ENCODE data around the gene RRP8. TPM values are rescaled to one million over a fixed set of nuclear protein-coding genes. Genes with fewer than 3 reads are reported as not detected.

Gene RRP8
- total and polyA plus RNA-seq, 2 donors (not counting 1 experiment from before 2014, with no cell fraction given) = 12.1 to 13.2 TPM

GRCh38 chr11:6612213-6613041 lies 9.0 kb upstream of the RRP8 start, which contains the start of gene TAF10:
Gene TAF10 (minus strand): TSS chr11:6612216. CDS start chr11:6612189, 27 bp downstream.
- peak within 1 kb of the TSS; percentile 51 for H2AFZ ChIP-seq (ENCODE audit: low read length)
- H3K36me3 ChIP-seq (ENCODE audit: control insufficient read depth, insufficient read depth, low read length) = peaks cover 37% of the 10 kb centered on the region

GRCh38 chr11:6611963-6612212 lies 8.5 kb upstream of the RRP8 start:
- Histone ChIP-seq H3K9me3 (ENCODE audit: control insufficient read depth, insufficient read depth, low read depth, low read length) (no peaks in the 10 kb centered on the region), H3K4me3 (replicated peaks in 1 of 4; ENCODE audit: control extremely low read depth in 1 of 4, insufficient read depth in 1 of 4, low read depth in 3 of 4, low read length in 4 of 4) (peak overlapping the region; percentile 30 to 83 (median 72)), H3K27ac (ENCODE audit: insufficient read depth, low read length) (peak overlapping the region; percentile 82), H3K4me2 (ENCODE audit: extremely low read depth, insufficient read depth, low read length) (peak overlapping the region; percentile 76), H3K9ac (ENCODE audit: insufficient read depth, low read length) (peak overlapping the region; percentile 79), H3K4me1 (ENCODE audit: control insufficient read depth, extremely low read depth, insufficient read depth, low read length) (peaks cover 22% of the 10 kb centered on the region), H2AFZ (ENCODE audit: low read length) (no peak overlapping the region), H3K36me3 (ENCODE audit: control insufficient read depth, insufficient read depth, low read length) (peaks cover 37% of the 10 kb centered on the region), H3K27me3 (ENCODE audit: control insufficient read depth, insufficient read depth, low read length) (no peaks in the 10 kb centered on the region), H4K20me1 (ENCODE audit: control insufficient read depth, extremely low read depth, insufficient read depth, low read length) (no peaks in the 10 kb centered on the region), H3K79me2 (ENCODE audit: control insufficient read depth, insufficient read depth, low read length) (peaks cover 44% of the 10 kb centered on the region)
- TF ChIP-seq CTCF (conservative IDR thresholded peaks at IDR 0.05 in 1 of 2, IDR thresholded peaks at IDR 0.05 in 1 of 2; ENCODE audit: low read depth in 1 of 2, low read length in 2 of 2) = no peak
- TF ChIP-seq EZH2 (IDR thresholded peaks at IDR 0.05; ENCODE audit: low read length, missing control alignments) = no peak
- no peak for DNase-seq (ENCODE audit: low read depth in 2 of 2)

More at GRCh38 chr11:6612213-6613041, 9.0 kb upstream of the RRP8 start, which contains the start of gene TAF10:
- Histone ChIP-seq H3K79me2 (ENCODE audit: control insufficient read depth, insufficient read depth, low read length) (peaks cover 47% of the 10 kb centered on the region), H3K4me1 (ENCODE audit: control insufficient read depth, extremely low read depth, insufficient read depth, low read length) (peaks cover 22% of the 10 kb centered on the region), H3K9me3 (ENCODE audit: control insufficient read depth, insufficient read depth, low read depth, low read length) (no peaks in the 10 kb centered on the region), H3K4me3 (replicated peaks in 1 of 4; ENCODE audit: control extremely low read depth in 1 of 4, insufficient read depth in 1 of 4, low read depth in 3 of 4, low read length in 4 of 4) (peak within 1 kb of the TSS; percentile 49 to 83 (median 72)), H4K20me1 (ENCODE audit: control insufficient read depth, extremely low read depth, insufficient read depth, low read length) (no peaks in the 10 kb centered on the region), H3K4me2 (ENCODE audit: extremely low read depth, insufficient read depth, low read length) (peak within 1 kb of the TSS; percentile 97), H3K27me3 (ENCODE audit: control insufficient read depth, insufficient read depth, low read length) (no peaks in the 10 kb centered on the region), H3K9ac (ENCODE audit: insufficient read depth, low read length) (peak within 1 kb of the TSS; percentile 79), H3K27ac (ENCODE audit: insufficient read depth, low read length) (peak within 1 kb of the TSS; percentile 93)
- TF ChIP-seq EZH2 (IDR thresholded peaks at IDR 0.05; ENCODE audit: low read length, missing control alignments) (no peak), CTCF (conservative IDR thresholded peaks at IDR 0.05 in 1 of 2, IDR thresholded peaks at IDR 0.05 in 1 of 2; ENCODE audit: low read depth in 1 of 2, low read length in 2 of 2) (peak; percentile 31 to 49)
- peak; percentile 95 to 96 for DNase-seq (ENCODE audit: low read depth in 2 of 2)

- H3K4me1 ChIP-seq (ENCODE audit: control insufficient read depth, extremely low read depth, insufficient read depth, low read length) = peaks cover 25% of the 10 kb centered on the region
- DNase-seq (ENCODE audit: low read depth in 2 of 2) = peak; percentile 28 to 44
- H2AFZ ChIP-seq (ENCODE audit: low read length) = no peak overlapping the region
- peak overlapping the region; percentile 79 for H3K9ac ChIP-seq (ENCODE audit: insufficient read depth, low read length)
- peaks cover 34% of the 10 kb centered on the region for H3K36me3 ChIP-seq (ENCODE audit: control insufficient read depth, insufficient read depth, low read length)
- peak overlapping the region; percentile 30 to 83 (median 72) for H3K4me3 ChIP-seq (replicated peaks in 1 of 4; ENCODE audit: control extremely low read depth in 1 of 4, insufficient read depth in 1 of 4, low read depth in 3 of 4, low read length in 4 of 4)
- no peaks in the 10 kb centered on the region for H3K9me3 ChIP-seq (ENCODE audit: control insufficient read depth, insufficient read depth, low read depth, low read length)
- no peak for TF ChIP-seq EZH2 (IDR thresholded peaks at IDR 0.05; ENCODE audit: low read length, missing control alignments)
- no peak for TF ChIP-seq CTCF (conservative IDR thresholded peaks at IDR 0.05 in 1 of 2, IDR thresholded peaks at IDR 0.05 in 1 of 2; ENCODE audit: low read depth in 1 of 2, low read length in 2 of 2)
- peak overlapping the region; percentile 82 for H3K27ac ChIP-seq (ENCODE audit: insufficient read depth, low read length)
- peaks cover 47% of the 10 kb centered on the region for H3K79me2 ChIP-seq (ENCODE audit: control insufficient read depth, insufficient read depth, low read length)
- H3K27me3 ChIP-seq (ENCODE audit: control insufficient read depth, insufficient read depth, low read length) = no peaks in the 10 kb centered on the region
- no peaks in the 10 kb centered on the region for H4K20me1 ChIP-seq (ENCODE audit: control insufficient read depth, extremely low read depth, insufficient read depth, low read length)
- peak overlapping the region; percentile 76 for H3K4me2 ChIP-seq (ENCODE audit: extremely low read depth, insufficient read depth, low read length)
Observed at GRCh38 chr11:6611092-6611962, 7.9 kb upstream of the RRP8 start.
